ENCODE results near the gene SMIM14.

DNA sequence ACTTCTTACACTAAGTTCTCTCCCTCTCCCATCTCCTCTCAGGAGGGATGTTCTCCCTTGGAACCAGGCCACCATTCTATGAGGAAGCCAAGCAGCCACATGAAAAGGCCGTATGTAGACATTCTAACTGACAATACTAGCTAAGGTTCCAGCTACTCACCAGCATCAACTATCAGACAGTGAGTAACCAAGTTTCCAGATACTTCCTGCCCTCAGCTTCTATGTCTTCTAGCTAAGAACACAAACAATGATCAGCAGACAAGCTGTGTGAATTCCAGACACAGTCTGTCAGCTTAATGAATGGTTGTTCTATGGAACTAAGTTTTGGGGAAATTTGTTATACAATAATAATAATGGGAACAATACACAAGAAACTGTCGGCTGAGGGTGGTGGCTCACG lies 50.8 kb downstream of the SMIM14 start:
- TF ChIP-seq, protein P1, sequence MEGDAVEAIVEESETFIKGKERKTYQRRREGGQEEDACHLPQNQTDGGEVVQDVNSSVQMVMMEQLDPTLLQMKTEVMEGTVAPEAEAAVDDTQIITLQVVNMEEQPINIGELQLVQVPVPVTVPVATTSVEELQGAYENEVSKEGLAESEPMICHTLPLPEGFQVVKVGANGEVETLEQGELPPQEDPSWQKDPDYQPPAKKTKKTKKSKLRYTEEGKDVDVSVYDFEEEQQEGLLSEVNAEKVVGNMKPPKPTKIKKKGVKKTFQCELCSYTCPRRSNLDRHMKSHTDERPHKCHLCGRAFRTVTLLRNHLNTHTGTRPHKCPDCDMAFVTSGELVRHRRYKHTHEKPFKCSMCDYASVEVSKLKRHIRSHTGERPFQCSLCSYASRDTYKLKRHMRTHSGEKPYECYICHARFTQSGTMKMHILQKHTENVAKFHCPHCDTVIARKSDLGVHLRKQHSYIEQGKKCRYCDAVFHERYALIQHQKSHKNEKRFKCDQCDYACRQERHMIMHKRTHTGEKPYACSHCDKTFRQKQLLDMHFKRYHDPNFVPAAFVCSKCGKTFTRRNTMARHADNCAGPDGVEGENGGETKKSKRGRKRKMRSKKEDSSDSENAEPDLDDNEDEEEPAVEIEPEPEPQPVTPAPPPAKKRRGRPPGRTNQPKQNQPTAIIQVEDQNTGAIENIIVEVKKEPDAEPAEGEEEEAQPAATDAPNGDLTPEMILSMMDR (conservative IDR thresholded peaks at IDR 0.05 in 1 of 2, IDR thresholded peaks at IDR 0.05 in 1 of 2; ENCODE audit: low read depth in 1 of 2, low read length in 2 of 2): no peak
- TF ChIP-seq EZH2 (IDR thresholded peaks at IDR 0.05; ENCODE audit: low read length, missing control alignments): no peak
